ENCODE measurements around the gene GHDC. TPM values are rescaled to one million over a fixed set of nuclear protein-coding genes. Genes with fewer than 3 reads are reported as not detected.
"Not testable (repeated sequence)": the region's sequence is repeated elsewhere in the genome, so short reads cannot be mapped to it uniquely, and the experiment has no call there.

The GHDC gene
- total RNA-seq, 1 experiment from 2014 or later, result 13.3 TPM

- no peak for DNase-seq (ENCODE audit: low read depth)
Measured at GRCh38 chr17:42203354-42203753, 9.1 kb upstream of the GHDC start.

GRCh38 chr17:42202696-42203095 is 8.4 kb upstream of the GHDC start:
- no peak for DNase-seq (ENCODE audit: low read depth)

- DNase-seq (ENCODE audit: low read depth), result no peak
Measured at GRCh38 chr17:42202159-42202558, 7.9 kb upstream of the GHDC start.

- DNase-seq (ENCODE audit: low read depth), result no peak
Measured at GRCh38 chr17:42201458-42201772, 7.1 kb upstream of the GHDC start.

- DNase-seq (ENCODE audit: low read depth), result no peak
Measured at GRCh38 chr17:42200706-42201457, 6.6 kb upstream of the GHDC start.

- no peak for DNase-seq (ENCODE audit: low read depth)
Measured at GRCh38 chr17:42199416-42200011, 5.2 kb upstream of the GHDC start.

- DNase-seq (ENCODE audit: low read depth), result no peak
Measured at GRCh38 chr17:42198897-42199296, 4.6 kb upstream of the GHDC start.

- DNase-seq (ENCODE audit: low read depth), result no peak
Measured at GRCh38 chr17:42197564-42198156, 3.4 kb upstream of the GHDC start.

- DNase-seq (ENCODE audit: low read depth), result no peak
Measured at GRCh38 chr17:42193216-42193968, 902 bp downstream of the GHDC start.

GRCh38 chr17:42192189-42193126 is 1.8 kb downstream of the GHDC start:
- DNase-seq (ENCODE audit: low read depth), result no peak

- DNase-seq (ENCODE audit: low read depth), result no peak
Measured at GRCh38 chr17:42191275-42191608, 3.1 kb downstream of the GHDC start.

- no peak for DNase-seq (ENCODE audit: low read depth)
Measured at GRCh38 chr17:42190491-42191274, 3.6 kb downstream of the GHDC start.

GRCh38 chr17:42189651-42189965 is 4.7 kb downstream of the GHDC start:
- DNase-seq (ENCODE audit: low read depth), result no peak

- no peak for DNase-seq (ENCODE audit: low read depth)
Measured at GRCh38 chr17:42188749-42189650, 5.3 kb downstream of the GHDC start.

GRCh38 chr17:42187833-42188232 is 6.5 kb downstream of the GHDC start:
- no peak for DNase-seq (ENCODE audit: low read depth)

- not testable (repeated sequence) for DNase-seq (ENCODE audit: low read depth)
Measured at GRCh38 chr17:42186191-42186590, 8.1 kb downstream of the GHDC start.

GRCh38 chr17:42185621-42185930 is 8.7 kb downstream of the GHDC start:
- no peak for DNase-seq (ENCODE audit: low read depth)

- DNase-seq (ENCODE audit: low read depth), result no peak
Measured at GRCh38 chr17:42184713-42185620, 9.3 kb downstream of the GHDC start, which contains the start of gene HCRT. HCRT (minus strand) TSS chr17:42185452; CDS start chr17:42185365, 87 bp downstream.

Data from HT1080 (cell line).